Epithelial cell of proximal tubule (primary cell): ENCODE measurements around the gene ZNFX1. TPM values are rescaled to one million over a fixed set of nuclear protein-coding genes. Genes with fewer than 3 reads are reported as not detected.

ENCODE experiments used
- DNase-seq: peaks from one replicate; pipeline ENCODE4 v3.0.0-alpha.2; 2011; ENCODE audit warnings: low read depth
- H3K4me3 ChIP-seq: 2 replicates; pipeline ENCODE4 v1.5.1; 2011; ENCODE audit warnings: low read depth, mild to moderate bottlenecking, low read length
- total RNA-seq: library from RNA; depleted of rRNA; stranded (reverse); fragments of >200 nt; gene quantifications from 2 replicates; pipeline ENCODE4 v1.2.3, GENCODE V29; 2015
- TF ChIP-seq, protein P1 (sequence below): conservative IDR thresholded peaks from 2 replicates; pipeline ENCODE4 v1.5.1; 2012; ENCODE audit warnings: low read depth, mild to moderate bottlenecking, low read length

The ZNFX1 gene
- total RNA-seq, 1 donor from 2014 or later: 16.0 TPM

DNA sequence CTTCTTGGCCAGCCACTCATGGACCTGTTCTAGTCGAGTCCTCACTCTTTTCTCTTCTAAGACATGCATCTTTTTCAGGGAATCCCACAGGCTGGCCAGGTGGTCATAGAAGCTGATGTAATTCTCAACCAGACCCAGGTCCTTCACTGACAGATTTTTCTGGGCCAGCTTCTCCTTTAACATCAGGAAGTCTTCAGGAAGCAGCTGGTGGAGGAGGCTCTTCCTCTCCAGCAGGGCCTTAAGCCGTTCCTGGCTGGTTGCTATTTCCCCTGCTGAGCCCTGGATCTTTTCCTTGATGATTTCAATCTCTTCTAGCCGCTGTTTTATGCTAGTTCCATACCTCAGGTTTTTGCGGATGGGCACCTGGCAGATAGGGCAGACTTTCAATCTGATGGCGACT is 30.1 kb downstream of the ZNFX1 start:
- DNase-seq: no peak
- TF ChIP-seq, protein P1, sequence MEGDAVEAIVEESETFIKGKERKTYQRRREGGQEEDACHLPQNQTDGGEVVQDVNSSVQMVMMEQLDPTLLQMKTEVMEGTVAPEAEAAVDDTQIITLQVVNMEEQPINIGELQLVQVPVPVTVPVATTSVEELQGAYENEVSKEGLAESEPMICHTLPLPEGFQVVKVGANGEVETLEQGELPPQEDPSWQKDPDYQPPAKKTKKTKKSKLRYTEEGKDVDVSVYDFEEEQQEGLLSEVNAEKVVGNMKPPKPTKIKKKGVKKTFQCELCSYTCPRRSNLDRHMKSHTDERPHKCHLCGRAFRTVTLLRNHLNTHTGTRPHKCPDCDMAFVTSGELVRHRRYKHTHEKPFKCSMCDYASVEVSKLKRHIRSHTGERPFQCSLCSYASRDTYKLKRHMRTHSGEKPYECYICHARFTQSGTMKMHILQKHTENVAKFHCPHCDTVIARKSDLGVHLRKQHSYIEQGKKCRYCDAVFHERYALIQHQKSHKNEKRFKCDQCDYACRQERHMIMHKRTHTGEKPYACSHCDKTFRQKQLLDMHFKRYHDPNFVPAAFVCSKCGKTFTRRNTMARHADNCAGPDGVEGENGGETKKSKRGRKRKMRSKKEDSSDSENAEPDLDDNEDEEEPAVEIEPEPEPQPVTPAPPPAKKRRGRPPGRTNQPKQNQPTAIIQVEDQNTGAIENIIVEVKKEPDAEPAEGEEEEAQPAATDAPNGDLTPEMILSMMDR: no peak
- no peak overlapping the region for H3K4me3 ChIP-seq

- no peak for DNase-seq
- TF ChIP-seq, protein P1: no peak
- no peak overlapping the region for H3K4me3 ChIP-seq
These were observed 30.6 kb downstream of the ZNFX1 start for GRCh38 chr20:49247169-49247723.

DNA sequence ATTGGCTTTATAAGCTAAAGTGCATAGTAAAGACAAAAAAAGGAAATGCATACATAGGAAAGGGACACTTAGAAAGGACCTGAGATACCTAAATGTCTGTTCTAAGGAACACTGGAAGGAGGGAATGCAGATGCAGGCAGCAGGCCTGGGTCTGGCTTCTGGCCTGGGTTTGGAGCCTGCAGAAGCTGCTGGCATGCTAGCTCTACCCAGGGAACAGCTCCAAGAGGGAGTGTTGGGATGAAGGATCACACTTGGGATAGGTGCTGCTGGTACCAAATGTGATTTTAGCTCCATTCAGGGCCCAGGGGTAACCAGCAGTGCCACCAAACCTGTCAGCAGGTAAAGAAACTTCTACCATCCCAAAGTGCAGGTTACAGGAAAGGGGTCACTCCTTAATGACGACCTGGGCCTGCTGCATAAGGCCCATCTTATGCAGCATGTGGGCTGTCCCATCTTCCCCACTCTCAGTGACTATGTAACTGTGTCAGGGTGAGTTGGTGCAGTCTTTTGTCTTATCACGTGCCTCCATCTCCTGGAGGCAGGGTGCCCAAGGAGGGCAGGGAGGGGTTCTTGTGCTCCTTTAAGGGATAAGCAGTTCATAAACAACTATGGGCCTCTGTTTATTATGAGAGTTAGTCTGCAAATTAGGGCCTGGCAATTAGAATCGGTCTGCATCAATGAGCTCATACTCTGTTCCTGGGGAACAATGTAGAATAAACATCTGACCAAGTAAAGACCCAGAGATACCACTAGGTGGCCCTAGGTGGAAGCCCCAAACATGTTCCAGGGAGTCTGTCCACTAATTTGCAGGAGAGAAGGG is 31.7 kb downstream of the ZNFX1 start:
- DNase-seq: no peak
- H3K4me3 ChIP-seq: no peak overlapping the region
- TF ChIP-seq, protein P1: peak; percentile 78

DNA sequence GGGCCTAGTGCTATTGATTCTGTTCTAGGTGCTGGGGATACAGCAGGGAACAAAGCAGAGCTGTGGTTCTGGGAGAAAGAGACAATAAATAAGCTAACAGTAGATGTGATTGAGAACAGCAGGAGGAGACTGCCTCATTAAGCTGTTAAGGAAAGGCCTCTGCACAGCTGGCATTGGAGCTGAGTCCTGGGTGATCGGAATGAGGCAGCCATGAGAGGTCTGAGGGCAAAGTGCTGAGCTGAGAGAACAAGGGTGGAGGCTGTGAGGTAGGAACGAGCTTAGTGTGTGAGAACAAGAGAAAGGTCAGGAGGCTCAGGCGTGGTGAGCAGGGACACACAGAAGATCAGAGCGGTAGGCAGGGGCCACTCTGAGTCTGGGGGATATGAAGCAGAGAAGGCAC is 40.3 kb downstream of the ZNFX1 start:
- TF ChIP-seq, protein P1: no peak
- DNase-seq: no peak
- H3K4me3 ChIP-seq: no peak overlapping the region

GRCh38 chr20:49236301-49236700 is 41.6 kb downstream of the ZNFX1 start:
- no peak for DNase-seq
- TF ChIP-seq, protein P1: no peak
- H3K4me3 ChIP-seq: no peak overlapping the region

DNA sequence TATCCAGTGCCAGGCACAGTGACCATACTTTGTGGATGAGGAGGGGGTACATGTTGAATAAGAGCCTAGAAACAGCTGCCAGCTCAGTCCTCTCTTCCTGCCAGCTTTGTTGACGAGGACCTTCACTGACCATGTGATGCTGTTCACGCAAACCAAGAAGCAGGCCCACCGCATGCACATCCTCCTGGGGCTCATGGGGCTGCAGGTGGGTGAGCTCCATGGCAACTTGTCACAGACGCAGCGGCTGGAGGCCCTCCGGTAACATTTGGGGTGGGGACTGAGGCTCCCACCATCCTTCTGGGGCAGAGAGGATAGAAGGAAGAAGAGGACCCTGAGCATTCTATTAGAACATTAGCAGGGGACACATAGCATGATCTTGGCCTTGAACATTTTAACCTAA is 43.0 kb downstream of the ZNFX1 start:
- no peak overlapping the region for H3K4me3 ChIP-seq
- no peak for DNase-seq
- TF ChIP-seq, protein P1: no peak
